Body of pancreas (tissue), 4 donors: ENCODE measurements around the gene AOC1. TPM values are rescaled to one million over a fixed set of nuclear protein-coding genes. Genes with fewer than 3 reads are reported as not detected.

Experiments used
- ATAC-seq: fragments of 150-250 bp; one replicate; pipeline ENCODE4 v1.9.1; 2016
- DNase-seq, 4 donors: peaks; one replicate each; pipeline ENCODE4 v3.0.0-alpha.2; 2019
- H3K27ac ChIP-seq, 4 donors: fragments of 200-600 bp; sonication (generic); 1 replicate in 3 of 4; 2 replicates in 1 of 4; pipeline versions ENCODE4 v1.5.1 to v1.6.1; 2016 to 2019; ENCODE audit warnings: mild to moderate bottlenecking in 1 of 4, mixed read lengths in 1 of 4, moderate library complexity in 1 of 4
- H3K27me3 ChIP-seq, 2 donors: fragments of 200-600 bp; sonication (generic); one replicate each; pipeline ENCODE4 v1.6.0; 2016; ENCODE audit warnings: mild to moderate bottlenecking in 1 of 2
- H3K36me3 ChIP-seq, 2 donors: fragments of 200-600 bp; sonication (generic); replicated peaks in 1 of 2; 2 replicates each; pipeline ENCODE4 v1.5.1; 2016; ENCODE audit warnings: low read depth in 2 of 2; ENCODE audit not compliant: insufficient read depth in 1 of 2
- H3K4me1 ChIP-seq: fragments of 200-600 bp; sonication (generic); one replicate; pipeline ENCODE4 v1.6.0; 2016
- H3K4me3 ChIP-seq, 2 donors: fragments of 200-600 bp; sonication (generic); 1 replicate in 1 of 2; 2 replicates in 1 of 2; pipeline ENCODE4 v1.5.1; 2016 to 2019
- H3K9me3 ChIP-seq, 3 donors: fragments of 200-600 bp; sonication (generic); 1 replicate in 2 of 3; 2 replicates in 1 of 3; pipeline ENCODE4 v1.5.1; 2016
- POLR2A ChIP-seq, 3 donors: fragments of 450-650 bp; IDR thresholded peaks; one replicate each; pipeline ENCODE4 v1.6.1; 2016; ENCODE audit warnings: antibody characterized with exemption in 3 of 3, mild to moderate bottlenecking in 2 of 3
- WGBS, 2 donors: methylation state at CpG; one replicate each; pipeline ENCODE4 v1.1.5; 2017; 5-methylcytosine and 5-hydroxymethylcytosine counted together
- intact Hi-C: fragments of 100-400 bp; cut with DNase I; formaldehyde crosslinking; loops from one replicate; pipeline ENCODE4 v1.15.1; 2023
- total RNA-seq, 2 donors: library from RNA; depleted of rRNA; stranded (reverse); fragments of >200 nt; gene quantifications; one replicate each; pipeline ENCODE4 v1.1.0, GENCODE V29; 2016
- TF ChIP-seq, protein P1 (sequence below), 7 experiments: fragments of 450-650 bp in 4 of 7; fragments of 200-600 bp in 3 of 7; sonication (generic) in 3 of 7; IDR thresholded peaks; one replicate each; pipeline ENCODE4 v1.5.1; 2016 to 2019; ENCODE audit warnings: antibody characterized with exemption in 7 of 7

AOC1 gene
- total RNA-seq, 2 donors from 2014 or later = 1.6 TPM; not detected in 1

DNA sequence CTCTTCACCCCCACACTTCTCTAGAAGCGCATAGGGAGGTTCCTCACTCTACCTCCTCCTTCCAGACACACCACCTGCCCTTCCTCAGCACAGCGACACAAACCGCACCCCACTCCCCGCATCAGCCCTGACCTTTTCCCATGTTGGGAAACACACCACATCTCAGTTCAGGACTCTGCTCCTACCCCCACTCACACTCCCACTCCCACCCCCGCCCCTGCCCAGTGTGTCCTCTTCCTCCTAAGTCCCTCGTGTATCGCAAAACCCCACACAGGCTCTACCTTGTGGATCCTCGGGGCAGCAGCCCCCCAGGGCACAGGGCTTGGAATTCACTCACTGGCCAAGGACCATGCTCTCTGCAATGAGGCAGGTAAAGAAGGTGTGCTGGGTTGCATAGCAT, 4.2 kb upstream of the AOC1 start:
- H3K4me1 ChIP-seq = no peaks in the 10 kb centered on the region
- H3K27ac ChIP-seq = no peak overlapping the region
- intact Hi-C loops = no loop called here
- TF ChIP-seq, protein P1, sequence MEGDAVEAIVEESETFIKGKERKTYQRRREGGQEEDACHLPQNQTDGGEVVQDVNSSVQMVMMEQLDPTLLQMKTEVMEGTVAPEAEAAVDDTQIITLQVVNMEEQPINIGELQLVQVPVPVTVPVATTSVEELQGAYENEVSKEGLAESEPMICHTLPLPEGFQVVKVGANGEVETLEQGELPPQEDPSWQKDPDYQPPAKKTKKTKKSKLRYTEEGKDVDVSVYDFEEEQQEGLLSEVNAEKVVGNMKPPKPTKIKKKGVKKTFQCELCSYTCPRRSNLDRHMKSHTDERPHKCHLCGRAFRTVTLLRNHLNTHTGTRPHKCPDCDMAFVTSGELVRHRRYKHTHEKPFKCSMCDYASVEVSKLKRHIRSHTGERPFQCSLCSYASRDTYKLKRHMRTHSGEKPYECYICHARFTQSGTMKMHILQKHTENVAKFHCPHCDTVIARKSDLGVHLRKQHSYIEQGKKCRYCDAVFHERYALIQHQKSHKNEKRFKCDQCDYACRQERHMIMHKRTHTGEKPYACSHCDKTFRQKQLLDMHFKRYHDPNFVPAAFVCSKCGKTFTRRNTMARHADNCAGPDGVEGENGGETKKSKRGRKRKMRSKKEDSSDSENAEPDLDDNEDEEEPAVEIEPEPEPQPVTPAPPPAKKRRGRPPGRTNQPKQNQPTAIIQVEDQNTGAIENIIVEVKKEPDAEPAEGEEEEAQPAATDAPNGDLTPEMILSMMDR (IDR thresholded peaks at IDR 0.05) = no peak
- no peak for TF ChIP-seq POLR2A (IDR thresholded peaks at IDR 0.05)
- DNase-seq = no peak
- WGBS, 2 donors = 89 to 94% methylated on average over 8 of the region's 8 CpGs
- H3K27me3 ChIP-seq = no peaks in the 10 kb centered on the region
- no peak overlapping the region for H3K4me3 ChIP-seq
- no peak for ATAC-seq
- H3K36me3 ChIP-seq = no peaks in the 10 kb centered on the region
- H3K9me3 ChIP-seq = no peaks in the 10 kb centered on the region

DNA sequence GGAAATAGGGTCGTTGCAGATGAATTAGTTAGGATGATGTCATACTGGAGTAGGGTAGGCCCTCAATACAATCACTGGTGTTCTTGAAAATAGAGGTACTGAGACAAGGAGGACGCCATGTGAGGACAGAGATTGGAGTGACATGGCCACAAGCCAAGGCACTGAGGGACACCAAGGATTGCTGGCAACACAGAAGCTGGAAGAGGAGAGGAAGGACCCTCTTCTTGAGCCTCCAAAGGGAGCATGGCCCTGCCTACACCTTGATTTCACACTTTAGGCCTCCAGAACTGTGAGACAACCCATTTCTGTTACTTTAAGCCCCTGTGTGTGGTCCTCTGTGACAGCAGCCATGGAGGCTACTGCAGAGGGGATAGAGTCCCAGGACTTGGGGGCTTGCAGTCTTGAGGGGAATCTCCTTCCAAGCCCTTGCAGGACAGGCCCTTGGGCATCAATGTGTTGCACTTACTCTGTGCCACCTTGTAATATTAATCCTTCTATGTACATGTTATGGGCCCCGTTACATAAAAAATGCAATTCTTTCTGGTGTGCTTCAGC, 3.7 kb upstream of the AOC1 start:
- Histone ChIP-seq H3K36me3 (no peaks in the 10 kb centered on the region), H3K27ac (no peak overlapping the region), H3K4me1 (no peaks in the 10 kb centered on the region), H3K27me3 (no peaks in the 10 kb centered on the region), H3K4me3 (no peak overlapping the region), H3K9me3 (no peaks in the 10 kb centered on the region)
- TF ChIP-seq, protein P1 (IDR thresholded peaks at IDR 0.05) = no peak
- TF ChIP-seq POLR2A (IDR thresholded peaks at IDR 0.05) = no peak
- ATAC-seq = no peak
- 79 to 83% methylated on average over 3 of the region's 3 CpGs for WGBS, 2 donors
- no peak for DNase-seq
- intact Hi-C loops = no loop called here

DNA sequence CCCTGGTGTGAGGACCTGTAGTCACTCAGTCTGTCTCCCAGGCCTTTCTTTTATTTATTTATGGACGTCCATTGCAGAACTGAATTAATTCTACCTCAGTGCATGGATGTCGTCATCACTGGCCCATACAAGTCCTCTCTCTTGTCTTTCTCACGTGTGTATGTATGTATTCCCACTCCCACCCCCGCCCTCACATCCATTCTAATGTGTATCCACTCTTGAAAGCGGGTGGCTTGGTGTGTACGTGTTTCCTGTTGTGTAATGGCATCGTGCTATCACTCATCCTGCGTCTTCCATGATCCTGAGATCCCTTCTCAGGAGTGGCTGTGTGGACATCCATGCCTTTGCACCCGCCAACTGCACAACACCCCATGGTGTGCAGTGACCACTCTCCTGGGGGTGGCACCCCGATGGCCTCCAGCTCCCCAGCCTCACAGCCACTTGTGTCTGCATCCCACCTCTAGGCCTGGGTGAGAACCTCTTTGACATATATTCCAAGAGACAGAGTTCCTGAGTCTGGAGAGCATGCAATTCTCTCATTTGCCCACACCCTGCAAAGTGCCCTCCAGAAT, 3.0 kb upstream of the AOC1 start:
- no peak overlapping the region for H3K27ac ChIP-seq
- no peaks in the 10 kb centered on the region for H3K36me3 ChIP-seq
- H3K4me3 ChIP-seq = no peak overlapping the region
- no peak for ATAC-seq
- WGBS, 2 donors = 69 to 79% methylated on average over 9 to 10 of the region's 10 CpGs
- intact Hi-C loops = no loop called here
- H3K9me3 ChIP-seq = no peaks in the 10 kb centered on the region
- no peak for DNase-seq
- H3K27me3 ChIP-seq = no peaks in the 10 kb centered on the region
- TF ChIP-seq POLR2A (IDR thresholded peaks at IDR 0.05) = no peak
- no peaks in the 10 kb centered on the region for H3K4me1 ChIP-seq

DNA sequence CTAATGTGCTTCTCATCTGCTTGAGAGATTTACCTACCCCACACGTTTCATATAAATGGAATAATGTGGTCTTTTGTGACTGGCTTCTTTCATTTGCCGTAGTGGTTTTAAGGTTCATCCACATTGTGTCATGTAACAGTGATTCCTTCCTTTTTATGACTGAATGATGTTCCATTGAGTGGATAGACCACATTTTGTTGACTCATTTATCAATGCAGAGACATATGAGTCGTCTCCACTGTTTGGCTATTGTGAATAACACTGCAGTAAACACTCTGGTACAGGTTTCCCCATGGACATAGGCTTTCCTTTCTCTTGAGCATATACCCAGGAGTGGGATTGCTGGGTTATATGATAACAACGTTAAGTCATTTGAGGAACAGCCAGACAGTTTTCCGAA, 2.0 kb upstream of the AOC1 start:
- H3K27ac ChIP-seq = no peak overlapping the region
- no peak for TF ChIP-seq POLR2A (IDR thresholded peaks at IDR 0.05)
- TF ChIP-seq, protein P1 (IDR thresholded peaks at IDR 0.05) = no peak
- intact Hi-C loops = no loop called here
- no peak for DNase-seq
- no peak overlapping the region for H3K4me3 ChIP-seq
- no peaks in the 10 kb centered on the region for H3K9me3 ChIP-seq
- no peaks in the 10 kb centered on the region for H3K27me3 ChIP-seq
- ATAC-seq = no peak
- no peaks in the 10 kb centered on the region for H3K36me3 ChIP-seq
- no peaks in the 10 kb centered on the region for H3K4me1 ChIP-seq
- 67 to 71% methylated on average over 5 of the region's 5 CpGs for WGBS, 2 donors

DNA sequence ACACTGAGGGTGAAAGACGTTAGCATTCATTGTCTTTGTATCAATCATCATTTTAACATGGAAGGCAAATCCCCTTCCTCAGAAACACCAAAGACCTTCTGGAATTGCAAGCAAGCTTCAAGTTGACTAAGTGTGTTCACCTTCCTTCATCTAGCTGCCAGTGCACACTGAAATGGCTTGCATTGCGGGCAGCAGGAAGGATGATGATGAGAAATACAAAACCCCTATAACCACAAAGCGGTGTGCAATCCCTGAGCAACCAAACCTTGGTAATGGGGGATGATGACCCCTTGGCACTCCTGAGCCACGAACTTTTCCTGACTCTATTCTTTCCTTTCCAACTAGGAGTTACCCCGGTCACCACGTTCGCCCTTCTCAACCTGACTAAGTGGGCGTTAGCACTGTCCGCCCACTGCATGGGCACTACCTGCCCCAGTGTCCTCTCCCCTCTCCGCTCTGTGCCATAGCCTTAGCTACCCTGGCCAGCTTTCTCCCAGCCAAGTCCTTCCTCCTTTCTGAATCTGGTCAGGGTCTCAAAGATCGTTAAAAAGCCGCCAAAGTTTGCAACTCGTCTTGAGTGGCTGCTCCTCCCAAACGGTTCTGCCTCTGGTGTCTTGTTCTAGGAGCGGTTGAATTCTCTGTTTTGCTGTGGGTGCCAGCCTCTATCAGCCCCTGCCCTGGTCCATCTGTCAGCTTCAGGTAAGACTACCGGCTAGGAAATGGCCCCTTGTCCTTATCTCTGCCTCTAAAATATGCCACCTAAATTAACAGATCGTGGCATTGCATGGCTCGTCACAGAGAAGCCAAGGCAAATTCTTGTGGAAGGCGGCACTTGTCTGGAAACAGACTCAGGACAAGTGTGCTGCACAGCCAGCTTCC, 586 bp upstream of the AOC1 start:
- no peaks in the 10 kb centered on the region for H3K27me3 ChIP-seq
- TF ChIP-seq POLR2A (IDR thresholded peaks at IDR 0.05) = no peak
- TF ChIP-seq, protein P1 (IDR thresholded peaks at IDR 0.05) = no peak
- no peaks in the 10 kb centered on the region for H3K36me3 ChIP-seq
- no peaks in the 10 kb centered on the region for H3K4me1 ChIP-seq
- no peak overlapping the region for H3K27ac ChIP-seq
- ATAC-seq = no peak
- H3K4me3 ChIP-seq = no peak overlapping the region
- intact Hi-C loops = no loop called here
- DNase-seq = no peak
- 62 to 68% methylated on average over 17 to 19 of the region's 19 CpGs for WGBS, 2 donors
- no peaks in the 10 kb centered on the region for H3K9me3 ChIP-seq
